ENCODE data around the gene MFSD6.

Gene MFSD6

GRCh38 chr2:190455358-190456095 is 47.4 kb downstream of the MFSD6 start:
- H3K4me3 ChIP-seq (ENCODE audit: low read length) = no peak overlapping the region
- no peak overlapping the region for H3K27ac ChIP-seq (ENCODE audit: low read depth, low read length)
- no peaks in the 10 kb centered on the region for H3K36me3 ChIP-seq (ENCODE audit: control insufficient read depth, low read length)
- no peaks in the 10 kb centered on the region for H3F3A ChIP-seq (ENCODE audit: control insufficient read depth, insufficient read depth)
- no peaks in the 10 kb centered on the region for H3K9me3 ChIP-seq (ENCODE audit: control insufficient read depth, insufficient read depth, low read length)
- peaks cover 9% of the 10 kb centered on the region for H3K79me2 ChIP-seq (ENCODE audit: control insufficient read depth, low read length)
- no peaks in the 10 kb centered on the region for H3K9me2 ChIP-seq (replicated peaks; ENCODE audit: control insufficient read depth, low read length)
- H4K20me1 ChIP-seq (ENCODE audit: control insufficient read depth, insufficient read depth, low read depth, low read length) = no peaks in the 10 kb centered on the region
- TF ChIP-seq EZH2phosphoT487 (IDR thresholded peaks at IDR 0.05; ENCODE audit: borderline replicate concordance, low read length) = no peak
- H3K4me2 ChIP-seq (ENCODE audit: low read length) = no peak overlapping the region
- no peaks in the 10 kb centered on the region for H3K27me3 ChIP-seq (ENCODE audit: control insufficient read depth, low read length)
- no peaks in the 10 kb centered on the region for H3K4me1 ChIP-seq (ENCODE audit: control insufficient read depth, low read length)

DNA sequence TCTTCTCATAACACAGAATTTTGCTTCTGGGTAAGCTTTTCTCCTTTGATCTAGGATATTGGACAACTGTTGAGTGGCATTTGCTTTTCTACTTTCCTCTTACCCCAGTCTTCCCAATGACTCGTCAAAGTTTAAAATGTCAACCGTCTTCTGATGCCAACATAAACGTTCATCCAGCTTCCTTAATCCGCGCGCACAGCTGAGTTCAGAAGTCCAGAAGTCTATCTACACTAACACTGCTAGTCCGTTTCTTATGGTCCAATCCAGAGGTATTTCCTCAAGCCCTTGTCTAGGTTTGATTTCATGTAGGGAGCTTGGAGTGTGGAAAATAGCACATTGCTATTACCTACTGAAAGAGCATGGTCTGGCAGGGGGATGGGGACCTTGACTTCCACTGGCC is 48.7 kb downstream of the MFSD6 start:
- Histone ChIP-seq H3K9me3 (ENCODE audit: control insufficient read depth, insufficient read depth, low read length) (no peaks in the 10 kb centered on the region), H3K79me2 (ENCODE audit: control insufficient read depth, low read length) (peaks cover 6% of the 10 kb centered on the region; the same call in 1 of the 2 replicates), H3K9me2 (replicated peaks; ENCODE audit: control insufficient read depth, low read length) (no peaks in the 10 kb centered on the region), H3F3A (ENCODE audit: control insufficient read depth, insufficient read depth) (no peaks in the 10 kb centered on the region), H3K4me3 (ENCODE audit: low read length) (no peak overlapping the region), H3K4me2 (ENCODE audit: low read length) (no peak overlapping the region), H3K4me1 (ENCODE audit: control insufficient read depth, low read length) (peaks cover 7% of the 10 kb centered on the region; the same call in 1 of the 2 replicates), H4K20me1 (ENCODE audit: control insufficient read depth, insufficient read depth, low read depth, low read length) (no peaks in the 10 kb centered on the region), H3K27me3 (ENCODE audit: control insufficient read depth, low read length) (no peaks in the 10 kb centered on the region), H3K36me3 (ENCODE audit: control insufficient read depth, low read length) (no peaks in the 10 kb centered on the region), H3K27ac (ENCODE audit: low read depth, low read length) (no peak overlapping the region)
- no peak for TF ChIP-seq EZH2phosphoT487 (IDR thresholded peaks at IDR 0.05; ENCODE audit: borderline replicate concordance, low read length)
- TF ChIP-seq, protein P1, sequence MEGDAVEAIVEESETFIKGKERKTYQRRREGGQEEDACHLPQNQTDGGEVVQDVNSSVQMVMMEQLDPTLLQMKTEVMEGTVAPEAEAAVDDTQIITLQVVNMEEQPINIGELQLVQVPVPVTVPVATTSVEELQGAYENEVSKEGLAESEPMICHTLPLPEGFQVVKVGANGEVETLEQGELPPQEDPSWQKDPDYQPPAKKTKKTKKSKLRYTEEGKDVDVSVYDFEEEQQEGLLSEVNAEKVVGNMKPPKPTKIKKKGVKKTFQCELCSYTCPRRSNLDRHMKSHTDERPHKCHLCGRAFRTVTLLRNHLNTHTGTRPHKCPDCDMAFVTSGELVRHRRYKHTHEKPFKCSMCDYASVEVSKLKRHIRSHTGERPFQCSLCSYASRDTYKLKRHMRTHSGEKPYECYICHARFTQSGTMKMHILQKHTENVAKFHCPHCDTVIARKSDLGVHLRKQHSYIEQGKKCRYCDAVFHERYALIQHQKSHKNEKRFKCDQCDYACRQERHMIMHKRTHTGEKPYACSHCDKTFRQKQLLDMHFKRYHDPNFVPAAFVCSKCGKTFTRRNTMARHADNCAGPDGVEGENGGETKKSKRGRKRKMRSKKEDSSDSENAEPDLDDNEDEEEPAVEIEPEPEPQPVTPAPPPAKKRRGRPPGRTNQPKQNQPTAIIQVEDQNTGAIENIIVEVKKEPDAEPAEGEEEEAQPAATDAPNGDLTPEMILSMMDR (IDR thresholded peaks at IDR 0.05; ENCODE audit: low read depth, low read length, poor library complexity, severe bottlenecking) = no peak

DNA sequence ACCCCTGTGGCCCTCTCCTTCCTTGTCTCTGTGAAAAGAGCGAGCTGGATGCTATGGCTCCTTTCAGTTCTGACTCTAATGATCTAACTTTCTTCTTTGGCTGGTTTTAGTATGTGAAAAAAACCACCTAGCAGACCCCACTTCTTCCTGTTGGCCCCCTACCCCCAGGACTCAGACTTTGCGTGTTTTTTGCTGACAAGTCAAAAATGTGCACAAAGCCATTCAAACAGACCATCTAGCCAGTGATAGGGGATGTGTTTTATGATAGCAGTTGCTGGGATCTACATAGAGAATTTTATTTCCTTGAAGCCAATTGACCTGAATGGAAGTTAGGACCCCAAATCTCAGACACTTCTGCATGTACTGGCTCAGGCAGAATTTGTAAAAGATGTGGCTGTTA is 49.1 kb downstream of the MFSD6 start:
- peaks cover 11% of the 10 kb centered on the region for H3K4me1 ChIP-seq (ENCODE audit: control insufficient read depth, low read length)
- H3K4me3 ChIP-seq (ENCODE audit: low read length) = no peak overlapping the region
- H3K27ac ChIP-seq (ENCODE audit: low read depth, low read length) = no peak overlapping the region
- no peaks in the 10 kb centered on the region for H4K20me1 ChIP-seq (ENCODE audit: control insufficient read depth, insufficient read depth, low read depth, low read length)
- H3K4me2 ChIP-seq (ENCODE audit: low read length) = no peak overlapping the region
- H3K36me3 ChIP-seq (ENCODE audit: control insufficient read depth, low read length) = no peaks in the 10 kb centered on the region
- TF ChIP-seq EZH2phosphoT487 (IDR thresholded peaks at IDR 0.05; ENCODE audit: borderline replicate concordance, low read length) = no peak
- TF ChIP-seq, protein P1 (IDR thresholded peaks at IDR 0.05; ENCODE audit: low read depth, low read length, poor library complexity, severe bottlenecking) = no peak
- no peaks in the 10 kb centered on the region for H3K9me2 ChIP-seq (replicated peaks; ENCODE audit: control insufficient read depth, low read length)
- no peaks in the 10 kb centered on the region for H3K27me3 ChIP-seq (ENCODE audit: control insufficient read depth, low read length)
- peaks cover 6% of the 10 kb centered on the region; the same call in 1 of the 2 replicates for H3K79me2 ChIP-seq (ENCODE audit: control insufficient read depth, low read length)
- no peaks in the 10 kb centered on the region for H3K9me3 ChIP-seq (ENCODE audit: control insufficient read depth, insufficient read depth, low read length)
- H3F3A ChIP-seq (ENCODE audit: control insufficient read depth, insufficient read depth) = no peaks in the 10 kb centered on the region

GRCh38 chr2:190458352-190459107 is 50.4 kb downstream of the MFSD6 start:
- Histone ChIP-seq H4K20me1 (ENCODE audit: control insufficient read depth, insufficient read depth, low read depth, low read length) (no peaks in the 10 kb centered on the region), H3K27ac (ENCODE audit: low read depth, low read length) (no peak overlapping the region), H3K4me1 (ENCODE audit: control insufficient read depth, low read length) (peaks cover 18% of the 10 kb centered on the region), H3K79me2 (ENCODE audit: control insufficient read depth, low read length) (peaks cover 9% of the 10 kb centered on the region; the same call in 1 of the 2 replicates), H3K9me3 (ENCODE audit: control insufficient read depth, insufficient read depth, low read length) (no peaks in the 10 kb centered on the region), H3K27me3 (ENCODE audit: control insufficient read depth, low read length) (no peaks in the 10 kb centered on the region), H3K9me2 (replicated peaks; ENCODE audit: control insufficient read depth, low read length) (no peaks in the 10 kb centered on the region), H3F3A (ENCODE audit: control insufficient read depth, insufficient read depth) (no peaks in the 10 kb centered on the region), H3K4me2 (ENCODE audit: low read length) (no peak overlapping the region), H3K36me3 (ENCODE audit: control insufficient read depth, low read length) (no peaks in the 10 kb centered on the region), H3K4me3 (ENCODE audit: low read length) (no peak overlapping the region)
- TF ChIP-seq, protein P1 (IDR thresholded peaks at IDR 0.05; ENCODE audit: low read depth, low read length, poor library complexity, severe bottlenecking) = no peak
